Activated CD8-positive, alpha-beta T cell treated with anti-CD3 and anti-CD28 coated beads, Interleukin-2, amount 10 ng/mL, durations not matched to agents 7 days and 5 days (primary cell): Measurements from ENCODE around the gene SLC7A10. TPM values are rescaled to one million over a fixed set of nuclear protein-coding genes. Genes with fewer than 3 reads are reported as not detected.

Experiments
- ATAC-seq: fragments of 150-1000 bp; cut with Tn5 transposase; one replicate; pipeline ENCODE4 v1.10.0; 2021; ENCODE audit warnings: moderate library complexity
- CTCF ChIA-PET: fragments of 350-600 bp; sonication (Branson Sonifier 250); formaldehyde crosslinking; loops from one replicate; lab custom pipeline; 2021; ENCODE audit warnings: antibody characterized with exemption; lab: Charles Lee
- POLR2A ChIA-PET: fragments of 350-600 bp; sonication (Branson Sonifier 250); formaldehyde crosslinking; loops from one replicate; lab custom pipeline; 2021; ENCODE audit warnings: antibody characterized with exemption; lab: Charles Lee
- DNase-seq: peaks from one replicate; pipeline ENCODE4 v3.0.0-alpha.2; 2020
- H3K27ac Mint-ChIP-seq: one replicate; pipeline ENCODE4 v1.8.0; 2021; ENCODE audit warnings: mild to moderate bottlenecking, mixed read lengths
- H3K27me3 Mint-ChIP-seq: one replicate; pipeline ENCODE4 v1.8.0; 2021; ENCODE audit warnings: low read depth, mixed read lengths
- H3K36me3 Mint-ChIP-seq: one replicate; pipeline ENCODE4 v1.8.0; 2021; ENCODE audit warnings: low read depth, mixed read lengths
- H3K4me1 Mint-ChIP-seq: one replicate; pipeline ENCODE4 v1.8.0; 2021; ENCODE audit warnings: low read depth, mixed read lengths
- H3K4me3 Mint-ChIP-seq: one replicate; pipeline ENCODE4 v1.8.0; 2021; ENCODE audit warnings: mild to moderate bottlenecking, mixed read lengths
- H3K9me3 Mint-ChIP-seq: one replicate; pipeline ENCODE4 v1.8.0; 2022; ENCODE audit warnings: mixed read lengths; ENCODE audit not compliant: insufficient read depth
- total RNA-seq, 2 experiments: library from RNA; stranded (reverse); gene quantifications; one replicate each; pipeline ENCODE4 v1.2.3, GENCODE V29; 2021

SLC7A10 gene
- total RNA-seq, 2 experiments from 2014 or later, result not detected

- DNase-seq (no peak), ATAC-seq (no peak)
- no peaks in the 10 kb centered on the region for H3K9me3 Mint-ChIP-seq
- H3K4me1 Mint-ChIP-seq, result no peaks in the 10 kb centered on the region
- H3K36me3 Mint-ChIP-seq, result no peaks in the 10 kb centered on the region
- no peak overlapping the region for H3K27ac Mint-ChIP-seq
- no peaks in the 10 kb centered on the region for H3K27me3 Mint-ChIP-seq
- POLR2A ChIA-PET, result no interaction called here
- CTCF ChIA-PET, result no interaction called here
- no peak overlapping the region for H3K4me3 Mint-ChIP-seq
These were observed 26.0 kb upstream of the SLC7A10 start for GRCh38 chr19:33251526-33252090.

- POLR2A ChIA-PET, result no interaction called here
- no peaks in the 10 kb centered on the region for H3K27me3 Mint-ChIP-seq
- no peak overlapping the region for H3K27ac Mint-ChIP-seq
- ATAC-seq (no peak), DNase-seq (no peak)
- no peaks in the 10 kb centered on the region for H3K4me1 Mint-ChIP-seq
- no peaks in the 10 kb centered on the region for H3K36me3 Mint-ChIP-seq
- CTCF ChIA-PET, result no interaction called here
- H3K4me3 Mint-ChIP-seq, result no peak overlapping the region
- H3K9me3 Mint-ChIP-seq, result no peaks in the 10 kb centered on the region
These were observed 25.4 kb upstream of the SLC7A10 start for GRCh38 chr19:33251076-33251475.

GRCh38 chr19:33250500-33250899 is 24.9 kb upstream of the SLC7A10 start:
- CTCF ChIA-PET, result no interaction called here
- Mint-ChIP-seq H3K27ac (no peak overlapping the region), H3K9me3 (no peaks in the 10 kb centered on the region), H3K4me1 (no peaks in the 10 kb centered on the region), H3K4me3 (no peak overlapping the region), H3K27me3 (no peaks in the 10 kb centered on the region), H3K36me3 (no peaks in the 10 kb centered on the region)
- POLR2A ChIA-PET, result no interaction called here
- DNase-seq (no peak), ATAC-seq (no peak)

GRCh38 chr19:33249740-33250366 is 24.2 kb upstream of the SLC7A10 start:
- CTCF ChIA-PET, result no interaction called here
- H3K9me3 Mint-ChIP-seq, result no peaks in the 10 kb centered on the region

GRCh38 chr19:33248954-33249613 is 23.4 kb upstream of the SLC7A10 start:
- ATAC-seq, result peak; percentile 52
- Mint-ChIP-seq H3K9me3 (no peaks in the 10 kb centered on the region), H3K4me3 (no peak overlapping the region), H3K27me3 (no peaks in the 10 kb centered on the region), H3K4me1 (no peaks in the 10 kb centered on the region), H3K27ac (no peak overlapping the region), H3K36me3 (no peaks in the 10 kb centered on the region)
- CTCF ChIA-PET, result no interaction called here
- POLR2A ChIA-PET, result no interaction called here
- peak; percentile 30 for DNase-seq

More at GRCh38 chr19:33249740-33250366, 24.2 kb upstream of the SLC7A10 start:
- H3K4me1 Mint-ChIP-seq, result no peaks in the 10 kb centered on the region
- ATAC-seq, result no peak
- H3K36me3 Mint-ChIP-seq, result no peaks in the 10 kb centered on the region
- no peaks in the 10 kb centered on the region for H3K27me3 Mint-ChIP-seq
- DNase-seq, result no peak
- H3K27ac Mint-ChIP-seq, result no peak overlapping the region
- POLR2A ChIA-PET, result no interaction called here
- no peak overlapping the region for H3K4me3 Mint-ChIP-seq

- POLR2A ChIA-PET, result no interaction called here
- no peak overlapping the region for H3K4me3 Mint-ChIP-seq
- ATAC-seq (peak; percentile 11), DNase-seq (no peak)
- H3K27ac Mint-ChIP-seq, result no peak overlapping the region
- no peaks in the 10 kb centered on the region for H3K27me3 Mint-ChIP-seq
- H3K9me3 Mint-ChIP-seq, result no peaks in the 10 kb centered on the region
- no peaks in the 10 kb centered on the region for H3K4me1 Mint-ChIP-seq
- CTCF ChIA-PET, result no interaction called here
- no peaks in the 10 kb centered on the region for H3K36me3 Mint-ChIP-seq
These were observed 22.9 kb upstream of the SLC7A10 start for GRCh38 chr19:33248553-33248953.

- DNase-seq (no peak), ATAC-seq (no peak)
- Mint-ChIP-seq H3K4me3 (no peak overlapping the region), H3K36me3 (no peaks in the 10 kb centered on the region), H3K4me1 (no peaks in the 10 kb centered on the region), H3K27me3 (no peaks in the 10 kb centered on the region), H3K9me3 (no peaks in the 10 kb centered on the region), H3K27ac (no peak overlapping the region)
- ChIA-PET CTCF (no interaction called here), POLR2A (no interaction called here)
These were observed 22.5 kb upstream of the SLC7A10 start for GRCh38 chr19:33248104-33248503.

GRCh38 chr19:33247441-33247819 is 21.8 kb upstream of the SLC7A10 start:
- ATAC-seq, result no peak

GRCh38 chr19:33246709-33247440 is 21.2 kb upstream of the SLC7A10 start:
- no peaks in the 10 kb centered on the region for H3K27me3 Mint-ChIP-seq
- H3K4me3 Mint-ChIP-seq, result no peak overlapping the region
- CTCF ChIA-PET, result interaction anchor here (1.3 kb wide), 1 partner anchor 12 kb away, joined by 3 read pairs; no protein-coding TSS in a partner anchor
- H3K4me1 Mint-ChIP-seq, result no peaks in the 10 kb centered on the region
- ATAC-seq (no peak), DNase-seq (no peak)
- no peaks in the 10 kb centered on the region for H3K9me3 Mint-ChIP-seq
- H3K27ac Mint-ChIP-seq, result no peak overlapping the region
- POLR2A ChIA-PET, result no interaction called here
- H3K36me3 Mint-ChIP-seq, result no peaks in the 10 kb centered on the region

More at GRCh38 chr19:33247441-33247819, 21.8 kb upstream of the SLC7A10 start:
- POLR2A ChIA-PET, result no interaction called here
- Mint-ChIP-seq H3K9me3 (no peaks in the 10 kb centered on the region), H3K4me1 (no peaks in the 10 kb centered on the region), H3K36me3 (no peaks in the 10 kb centered on the region), H3K27ac (no peak overlapping the region), H3K4me3 (no peak overlapping the region), H3K27me3 (no peaks in the 10 kb centered on the region)
- CTCF ChIA-PET, result no interaction called here
- DNase-seq, result no peak

GRCh38 chr19:33245948-33246708 is 20.5 kb upstream of the SLC7A10 start:
- POLR2A ChIA-PET, result no interaction called here
- no peaks in the 10 kb centered on the region for H3K9me3 Mint-ChIP-seq
- no peaks in the 10 kb centered on the region for H3K4me1 Mint-ChIP-seq
- H3K36me3 Mint-ChIP-seq, result no peaks in the 10 kb centered on the region
- H3K27ac Mint-ChIP-seq, result no peak overlapping the region
- CTCF ChIA-PET, result interaction anchor here (1.3 kb wide), 1 partner anchor 12 kb away, joined by 3 read pairs; no protein-coding TSS in a partner anchor
- ATAC-seq (no peak), DNase-seq (no peak)
- no peaks in the 10 kb centered on the region for H3K27me3 Mint-ChIP-seq
- no peak overlapping the region for H3K4me3 Mint-ChIP-seq

- H3K27me3 Mint-ChIP-seq, result no peaks in the 10 kb centered on the region
These were observed 17.3 kb upstream of the SLC7A10 start for GRCh38 chr19:33242911-33243310.

More at GRCh38 chr19:33242911-33243310, 17.3 kb upstream of the SLC7A10 start:
- no peak for DNase-seq
- POLR2A ChIA-PET, result no interaction called here
- no peaks in the 10 kb centered on the region for H3K36me3 Mint-ChIP-seq
- H3K4me3 Mint-ChIP-seq, result no peak overlapping the region
- ATAC-seq, result no peak
- no peaks in the 10 kb centered on the region for H3K4me1 Mint-ChIP-seq
- H3K9me3 Mint-ChIP-seq, result no peaks in the 10 kb centered on the region
- CTCF ChIA-PET, result interaction anchor here (1.0 kb wide), 1 partner anchor 164 kb away, joined by 4 read pairs; no protein-coding TSS in a partner anchor
- no peak overlapping the region for H3K27ac Mint-ChIP-seq
